H9 (cell line): Measurements from ENCODE around the gene ZNF652. TPM values are rescaled to one million over a fixed set of nuclear protein-coding genes. Genes with fewer than 3 reads are reported as not detected.

Experiments used
- DNase-seq: peaks from one replicate; pipeline ENCODE4 v3.0.0-alpha.2; 2017
- H2AFZ ChIP-seq: one replicate; pipeline ENCODE4 v1.6.1; 2013; ENCODE audit warnings: mild to moderate bottlenecking, low read length, control low read depth, moderate library complexity
- H2AK5ac ChIP-seq: 2 replicates; pipeline ENCODE4 v1.6.1; 2013; ENCODE audit warnings: low read length, control low read depth, mixed read lengths; ENCODE audit not compliant: insufficient read length
- H2BK120ac ChIP-seq: one replicate; pipeline ENCODE4 v1.6.1; 2013; ENCODE audit warnings: low read depth, mild to moderate bottlenecking, low read length, control low read depth, inconsistent platforms; ENCODE audit not compliant: poor library complexity, severe bottlenecking
- H2BK12ac ChIP-seq: 2 replicates; pipeline ENCODE4 v1.6.1; 2013; ENCODE audit warnings: low read length, control low read depth, mixed read lengths, low read depth; ENCODE audit not compliant: insufficient read length
- H2BK15ac ChIP-seq: 2 replicates; pipeline ENCODE4 v1.6.1; 2013; ENCODE audit warnings: low read depth, low read length, control low read depth
- H2BK20ac ChIP-seq: one replicate; pipeline ENCODE4 v1.6.1; 2013; ENCODE audit warnings: low read depth, mild to moderate bottlenecking, low read length, control low read depth, inconsistent platforms; ENCODE audit not compliant: poor library complexity, severe bottlenecking
- H2BK5ac ChIP-seq: 2 replicates; pipeline ENCODE4 v1.6.1; 2013; ENCODE audit warnings: low read length, control low read depth, mixed read lengths; ENCODE audit not compliant: insufficient read length
- H3K14ac ChIP-seq: 2 replicates; pipeline ENCODE4 v1.6.1; 2013; ENCODE audit warnings: low read length, control low read depth; ENCODE audit not compliant: insufficient read depth
- H3K18ac ChIP-seq: 2 replicates; pipeline ENCODE4 v1.6.1; 2013; ENCODE audit warnings: low read depth, mild to moderate bottlenecking, mixed read lengths, low read length, control low read depth; ENCODE audit not compliant: insufficient read length
- H3K23ac ChIP-seq: 2 replicates; pipeline ENCODE4 v1.6.1; 2013; ENCODE audit warnings: low read length, control low read depth, mixed read lengths, low read depth; ENCODE audit not compliant: insufficient read length
- H3K23me2 ChIP-seq: 2 replicates; pipeline ENCODE4 v1.6.1; 2013; ENCODE audit warnings: low read depth, mild to moderate bottlenecking, mixed read lengths, low read length, control low read depth; ENCODE audit not compliant: insufficient read length, poor library complexity, severe bottlenecking
- H3K27ac ChIP-seq: 2 replicates; pipeline ENCODE4 v1.5.1; 2013; ENCODE audit warnings: low read length, control low read depth, mixed read lengths, low read depth; ENCODE audit not compliant: insufficient read length
- H3K27me3 ChIP-seq: 2 replicates; pipeline ENCODE4 v1.6.1; 2013; ENCODE audit warnings: low read length, control low read depth, inconsistent platforms; ENCODE audit not compliant: insufficient read depth
- H3K4ac ChIP-seq: 2 replicates; pipeline ENCODE4 v1.6.1; 2013; ENCODE audit warnings: low read depth, mild to moderate bottlenecking, control low read depth, inconsistent platforms, low read length, moderate library complexity
- H3K4me1 ChIP-seq: 2 replicates; pipeline ENCODE4 v1.6.1; 2013; ENCODE audit warnings: low read length, control low read depth, inconsistent platforms; ENCODE audit not compliant: insufficient read depth
- H3K4me2 ChIP-seq: 2 replicates; pipeline ENCODE4 v1.6.1; 2013; ENCODE audit warnings: low read length, control low read depth, mixed read lengths; ENCODE audit not compliant: insufficient read length, insufficient read depth
- H3K56ac ChIP-seq: 2 replicates; pipeline ENCODE4 v1.6.1; 2013; ENCODE audit warnings: low read depth, mild to moderate bottlenecking, mixed read lengths, low read length, control low read depth; ENCODE audit not compliant: insufficient read length
- H3K79me1 ChIP-seq: 2 replicates; pipeline ENCODE4 v1.6.1; 2013; ENCODE audit warnings: low read depth, mild to moderate bottlenecking, moderate library complexity, low read length, control low read depth, inconsistent platforms; ENCODE audit not compliant: insufficient read depth, poor library complexity, severe bottlenecking
- H3K79me2 ChIP-seq: 2 replicates; pipeline ENCODE4 v1.6.1; 2013; ENCODE audit warnings: low read length, control low read depth, inconsistent platforms; ENCODE audit not compliant: insufficient read depth
- H3K9ac ChIP-seq: 2 replicates; pipeline ENCODE4 v1.6.1; 2013; ENCODE audit warnings: low read length, control low read depth, mixed read lengths; ENCODE audit not compliant: insufficient read length; ENCODE audit errors: extremely low read depth
- H3K9me3 ChIP-seq: one replicate; pipeline ENCODE4 v1.6.1; 2013; ENCODE audit warnings: low read depth, low read length, inconsistent platforms; ENCODE audit not compliant: control insufficient read depth
- H3T11ph ChIP-seq: one replicate; pipeline ENCODE4 v1.6.1; 2013; ENCODE audit warnings: mild to moderate bottlenecking, low read length, control low read depth, inconsistent platforms
- H4K20me1 ChIP-seq: one replicate; pipeline ENCODE4 v1.6.1; 2013; ENCODE audit not compliant: control insufficient read depth, insufficient read length, insufficient read depth
- H4K5ac ChIP-seq: 2 replicates; pipeline ENCODE4 v1.6.1; 2013; ENCODE audit warnings: low read depth, mild to moderate bottlenecking, mixed read lengths, low read length, control low read depth; ENCODE audit not compliant: insufficient read length
- H4K8ac ChIP-seq: replicated peaks from 2 replicates; pipeline ENCODE4 v1.6.1; 2013; ENCODE audit warnings: low read length, control low read depth, mixed read lengths, low read depth; ENCODE audit not compliant: insufficient read length
- H4K91ac ChIP-seq: 2 replicates; pipeline ENCODE4 v1.6.1; 2013; ENCODE audit warnings: low read depth, mild to moderate bottlenecking, moderate library complexity, mixed read lengths, low read length, control low read depth; ENCODE audit not compliant: insufficient read length
- H3K27ac Mint-ChIP-seq, 3 experiments: 2 replicates in 2 of 3; 3 replicates in 1 of 3; pipeline ENCODE4 v1.8.0; 2020 to 2021; ENCODE audit warnings: mixed read lengths in 3 of 3, mild to moderate bottlenecking in 1 of 3, moderate library complexity in 1 of 3
- H3K27me3 Mint-ChIP-seq: 2 replicates; pipeline ENCODE4 v1.8.0; 2021; ENCODE audit warnings: low read depth, mild to moderate bottlenecking, moderate library complexity, mixed read lengths
- H3K36me3 Mint-ChIP-seq, 3 experiments: 2 replicates in 2 of 3; 3 replicates in 1 of 3; pipeline ENCODE4 v1.8.0; 2020 to 2021; ENCODE audit warnings: low read depth in 3 of 3, mixed read lengths in 3 of 3; ENCODE audit not compliant: insufficient read depth in 1 of 3
- H3K4me1 Mint-ChIP-seq, 2 experiments: 2 replicates each; pipeline ENCODE4 v1.8.0; 2020; ENCODE audit warnings: mixed read lengths in 2 of 2
- H3K4me3 Mint-ChIP-seq, 2 experiments: 2 replicates in 1 of 2; 3 replicates in 1 of 2; pipeline ENCODE4 v1.8.0; 2020 to 2021; ENCODE audit warnings: mild to moderate bottlenecking in 2 of 2, mixed read lengths in 2 of 2, moderate library complexity in 1 of 2
- H3K9me3 Mint-ChIP-seq, 2 experiments: 2 replicates in 1 of 2; 3 replicates in 1 of 2; pipeline ENCODE4 v1.8.0; 2020; ENCODE audit warnings: mild to moderate bottlenecking in 2 of 2, mixed read lengths in 2 of 2, moderate library complexity in 1 of 2
- WGBS: extraction: QIAGEN DNeasy Blood & Tissue Kit; methylation state at CpG from one replicate; pipeline ENCODE4 v1.1.7; 2013; ENCODE audit warnings: missing lambda C conversion rate, low lambda C conversion rate, mixed read lengths; ENCODE audit not compliant: insufficient read length; ENCODE audit errors: extremely low coverage; 5-methylcytosine and 5-hydroxymethylcytosine counted together
- total RNA-seq: library from RNA; stranded (reverse); gene quantifications from 2 replicates; pipeline ENCODE4 v1.2.1, GENCODE V29; 2021
- TF ChIP-seq, protein P1 (sequence below): fragments of 200-600 bp; sonication (generic); conservative IDR thresholded peaks from 3 replicates; pipeline ENCODE4 v1.8.0; 2021; ENCODE audit warnings: antibody characterized with exemption, mild to moderate bottlenecking

Gene ZNF652
- total RNA-seq, 1 experiment from 2014 or later = 33.6 TPM

DNA sequence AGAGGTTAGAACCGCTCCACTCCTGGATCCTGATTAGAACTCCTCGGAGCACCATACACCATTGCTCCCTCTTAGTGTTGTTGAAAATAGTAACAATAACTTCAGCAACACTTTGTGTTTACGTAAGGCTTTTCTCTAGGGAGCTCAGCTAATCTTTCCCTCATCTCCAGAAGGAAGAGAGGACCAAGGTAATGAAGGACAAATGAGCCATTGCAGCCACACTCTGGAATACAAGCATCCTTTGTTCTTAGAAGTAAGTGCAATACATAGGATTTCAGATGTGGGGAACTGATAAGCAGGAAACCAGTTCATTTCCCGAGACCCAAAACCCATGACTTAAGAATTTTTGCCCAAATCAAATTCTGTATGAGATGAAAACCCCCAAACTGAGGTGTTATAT is 22.9 kb upstream of the ZNF652 start:
- Mint-ChIP-seq H3K36me3 (no peaks in the 10 kb centered on the region), H3K4me3 (no peak overlapping the region), H3K4me1 (0 out of 4 replicates have a peak, but pooled peaks cover 0 to 1% of the 10 kb centered on the region in 2 experiments), H3K27me3 (peaks cover 2% of the 10 kb centered on the region), H3K9me3 (no peaks in the 10 kb centered on the region), H3K27ac (no peak overlapping the region)
- Histone ChIP-seq H3K27ac (no peak overlapping the region), H3K23ac (no peak overlapping the region), H3K23me2 (no peaks in the 10 kb centered on the region), H2BK12ac (no peak overlapping the region), H3K9ac (no peak overlapping the region), H3K56ac (no peak overlapping the region), H4K5ac (no peak overlapping the region), H3K27me3 (no peaks in the 10 kb centered on the region), H2BK5ac (no peak overlapping the region), H3K4me1 (no peaks in the 10 kb centered on the region), H2BK20ac (no peak overlapping the region), H3K9me3 (no peaks in the 10 kb centered on the region), H3K79me2 (no peaks in the 10 kb centered on the region), H3K18ac (no peak overlapping the region), H3K4ac (no peak overlapping the region), H4K20me1 (no peaks in the 10 kb centered on the region), H3K79me1 (no peaks in the 10 kb centered on the region), H2AK5ac (no peak overlapping the region), H2AFZ (no peak overlapping the region), H3K14ac (no peak overlapping the region), H2BK15ac (no peak overlapping the region), H3T11ph (no peak overlapping the region), H4K8ac (no peak overlapping the region), H4K91ac (no peak overlapping the region), H3K4me2 (no peak overlapping the region), H2BK120ac (no peak overlapping the region)
- TF ChIP-seq, protein P1, sequence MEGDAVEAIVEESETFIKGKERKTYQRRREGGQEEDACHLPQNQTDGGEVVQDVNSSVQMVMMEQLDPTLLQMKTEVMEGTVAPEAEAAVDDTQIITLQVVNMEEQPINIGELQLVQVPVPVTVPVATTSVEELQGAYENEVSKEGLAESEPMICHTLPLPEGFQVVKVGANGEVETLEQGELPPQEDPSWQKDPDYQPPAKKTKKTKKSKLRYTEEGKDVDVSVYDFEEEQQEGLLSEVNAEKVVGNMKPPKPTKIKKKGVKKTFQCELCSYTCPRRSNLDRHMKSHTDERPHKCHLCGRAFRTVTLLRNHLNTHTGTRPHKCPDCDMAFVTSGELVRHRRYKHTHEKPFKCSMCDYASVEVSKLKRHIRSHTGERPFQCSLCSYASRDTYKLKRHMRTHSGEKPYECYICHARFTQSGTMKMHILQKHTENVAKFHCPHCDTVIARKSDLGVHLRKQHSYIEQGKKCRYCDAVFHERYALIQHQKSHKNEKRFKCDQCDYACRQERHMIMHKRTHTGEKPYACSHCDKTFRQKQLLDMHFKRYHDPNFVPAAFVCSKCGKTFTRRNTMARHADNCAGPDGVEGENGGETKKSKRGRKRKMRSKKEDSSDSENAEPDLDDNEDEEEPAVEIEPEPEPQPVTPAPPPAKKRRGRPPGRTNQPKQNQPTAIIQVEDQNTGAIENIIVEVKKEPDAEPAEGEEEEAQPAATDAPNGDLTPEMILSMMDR = no peak
- no peak for DNase-seq
- WGBS = no CpG with 5 or more reads among the region's 4 CpGs
